Pons (tissue), 1 donor: ENCODE results near the gene SNX17.
"Not testable (repeated sequence)": the region's sequence is repeated elsewhere in the genome, so short reads cannot be mapped to it uniquely, and the experiment has no call there.

ENCODE experiments used
- DNase-seq: peaks from one replicate; pipeline ENCODE4 v3.0.0-alpha.2; 2016; ENCODE audit warnings: low spot score

SNX17 gene

GRCh38 chr2:27400348-27401135 is 30.1 kb downstream of the SNX17 start:
- no peak for DNase-seq

DNA sequence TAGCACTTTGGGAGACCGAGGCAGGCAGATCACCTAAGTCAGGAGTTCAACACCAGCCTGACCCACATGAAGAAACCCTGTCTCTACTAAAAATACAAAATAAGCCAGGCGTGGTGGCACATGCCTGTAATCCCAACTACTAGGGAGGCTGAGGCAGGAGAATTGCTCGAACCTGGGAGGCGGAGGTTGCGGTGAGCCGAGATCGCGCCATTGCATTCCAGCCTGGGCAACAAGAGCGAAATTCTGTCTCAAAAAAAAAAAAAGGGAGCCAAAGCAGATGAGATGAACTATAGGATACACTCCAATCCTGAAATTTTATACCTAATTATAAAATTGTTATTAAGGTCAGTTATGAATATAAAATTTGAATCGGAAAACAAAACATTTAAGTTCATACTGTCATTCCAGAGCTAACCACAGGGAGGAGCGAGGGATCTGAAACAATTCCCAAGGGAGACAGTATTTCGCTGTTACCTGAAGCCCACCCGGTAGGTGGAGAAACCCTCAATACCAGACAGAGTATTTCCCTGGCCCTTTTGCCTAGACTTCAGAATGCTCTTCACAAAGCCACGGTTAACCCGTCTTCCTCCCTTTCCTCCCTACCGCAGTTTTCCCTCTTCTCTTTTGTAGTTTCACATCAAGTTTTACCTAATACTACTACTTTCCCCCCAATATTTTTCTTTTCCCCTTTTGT is 37.5 kb downstream of the SNX17 start:
- DNase-seq, result peak; percentile 20

DNA sequence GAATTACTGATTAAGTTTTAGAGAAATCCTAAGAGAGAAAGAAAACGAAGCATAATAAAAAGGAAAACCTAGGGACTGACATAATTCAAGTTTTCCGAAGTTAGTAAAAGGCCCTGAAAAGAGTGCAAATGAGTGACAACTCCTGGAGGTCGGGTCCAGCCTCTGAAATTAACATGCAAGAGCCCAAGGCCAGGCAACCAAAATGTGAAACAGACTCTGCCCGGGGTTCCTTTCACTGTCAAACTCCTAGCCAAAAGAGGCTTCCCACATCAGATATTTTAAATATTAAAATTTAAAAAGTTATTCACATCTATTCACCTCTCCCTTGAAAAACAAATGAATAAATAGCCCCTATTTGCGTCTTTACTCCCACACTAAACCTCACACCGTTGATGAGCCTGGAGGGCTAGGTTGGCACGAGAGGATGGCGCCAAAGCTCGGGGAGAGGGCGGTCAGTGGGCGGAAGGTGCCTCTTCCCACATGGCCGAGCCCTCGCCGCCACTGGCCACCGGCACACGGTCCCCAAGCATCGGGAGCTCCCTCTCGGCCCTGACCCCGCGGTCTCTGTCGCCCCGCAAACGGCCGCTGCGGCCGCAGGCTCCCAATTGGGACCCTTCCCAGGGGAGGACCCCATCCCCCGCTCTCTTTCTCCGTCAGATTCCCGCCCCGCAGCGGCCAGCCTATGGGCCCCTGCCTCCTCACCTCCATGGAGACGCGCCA is 38.3 kb downstream of the SNX17 start:
- no peak for DNase-seq

GRCh38 chr2:27409321-27410073 is 39.1 kb downstream of the SNX17 start, which contains the start of gene PPM1G:
TSS of gene PPM1G (minus strand) at chr2:27409591. CDS start at chr2:27409422, 169 bp downstream.
- DNase-seq, result peak; percentile 91

DNA sequence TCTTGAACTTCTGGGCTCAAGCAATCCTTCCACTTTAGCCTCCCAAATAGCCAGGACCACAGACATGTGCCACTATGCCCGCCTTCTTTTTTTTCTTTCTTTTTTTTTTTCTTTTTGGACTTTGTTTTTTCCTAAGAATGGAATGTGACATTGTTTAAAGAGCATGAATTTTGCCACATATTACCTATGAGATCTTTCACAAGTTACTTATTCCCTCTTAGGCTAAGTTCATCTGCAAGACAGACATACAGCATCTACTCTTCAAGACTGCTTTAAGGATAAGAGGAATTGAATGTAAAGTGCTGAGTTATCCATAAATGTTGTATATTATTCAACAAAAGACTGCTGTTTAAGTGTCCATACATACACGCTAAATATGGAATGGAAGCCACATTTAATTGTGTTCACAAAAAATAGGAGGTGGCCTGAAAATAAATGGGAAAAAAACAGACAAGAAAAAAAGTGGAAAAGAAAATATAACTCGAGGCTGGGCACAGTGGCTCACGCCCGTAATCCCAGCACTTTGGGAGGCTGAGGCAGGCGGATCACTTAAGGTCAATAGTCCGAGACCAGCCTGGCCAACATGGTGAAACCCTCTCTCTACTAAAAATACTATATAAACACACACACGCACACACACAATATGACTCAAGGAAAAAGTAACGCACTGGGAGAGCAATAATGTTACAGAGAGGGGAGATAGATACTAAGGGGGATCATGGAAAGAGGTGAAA is 42.2 kb downstream of the SNX17 start:
- no peak for DNase-seq

GRCh38 chr2:27416151-27416550 is 45.7 kb downstream of the SNX17 start:
- DNase-seq, result no peak

DNA sequence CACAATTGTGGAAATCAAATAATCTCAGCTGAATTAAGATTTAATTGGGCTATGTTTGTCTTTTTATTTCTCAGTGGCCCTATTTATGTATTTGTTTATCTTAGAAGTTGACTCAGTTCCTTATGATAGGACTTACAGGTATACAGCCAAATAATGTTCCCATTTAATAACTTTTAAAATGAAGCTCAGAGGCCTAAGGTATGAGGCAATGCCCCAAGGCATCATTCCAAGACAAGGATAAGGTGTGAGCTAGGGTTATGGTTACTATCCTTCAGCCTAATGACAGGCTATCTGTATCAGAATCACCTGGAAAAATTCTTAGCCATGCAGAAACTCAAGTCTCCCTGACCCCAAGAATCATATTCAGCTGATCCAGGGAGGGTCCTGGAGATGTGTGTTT is 50.6 kb downstream of the SNX17 start:
- DNase-seq, result no peak

- no peak for DNase-seq
Observed at GRCh38 chr2:27421660-27422250, 51.3 kb downstream of the SNX17 start.

GRCh38 chr2:27422958-27423357 is 52.5 kb downstream of the SNX17 start:
- no peak for DNase-seq

GRCh38 chr2:27425039-27425438 is 54.6 kb downstream of the SNX17 start:
- DNase-seq, result not testable (repeated sequence)
